HG02798 (cell line): Measurements from ENCODE around the gene KDM6A.

Source experiments
- ATAC-seq: cut with Tn5 transposase; IDR thresholded peaks from one replicate; pipeline ENCODE4 v1.9.1; 2021; ENCODE audit warnings: mild to moderate bottlenecking; ENCODE audit not compliant: unreplicated experiment, poor library complexity

The KDM6A gene

GRCh38 chrX:45145492-45146215 lies 272.7 kb downstream of the KDM6A start:
- no peak for ATAC-seq

- no peak for ATAC-seq
Measured at GRCh38 chrX:45150821-45151220, 277.8 kb downstream of the KDM6A start.

GRCh38 chrX:45154033-45154360 lies 281.0 kb downstream of the KDM6A start:
- no peak for ATAC-seq

GRCh38 chrX:45154462-45154861 lies 281.5 kb downstream of the KDM6A start:
- no peak for ATAC-seq

- no peak for ATAC-seq
Measured at GRCh38 chrX:45157647-45158046, 284.7 kb downstream of the KDM6A start.
